Spinal cord (tissue), 10 donors: ENCODE measurements around the gene SLC7A9. TPM values are rescaled to one million over a fixed set of nuclear protein-coding genes. Genes with fewer than 3 reads are reported as not detected.
"Not testable (repeated sequence)": the region's sequence is repeated elsewhere in the genome, so short reads cannot be mapped to it uniquely, and the experiment has no call there.

ENCODE experiments used
- DNase-seq, 6 donors: peaks; one replicate each; pipeline versions ENCODE4 v3.0.0 to v3.0.0-alpha.2; 2013 to 2015; ENCODE audit warnings: low spot score in 6 of 6, low read depth in 4 of 6
- H3K27ac ChIP-seq: one replicate; pipeline ENCODE4 v1.5.1; 2013; ENCODE audit warnings: low read depth, low read length, control low read depth
- H3K27me3 ChIP-seq: one replicate; pipeline ENCODE4 v1.6.1; 2013; ENCODE audit warnings: low read length; ENCODE audit not compliant: control insufficient read depth, insufficient read depth
- H3K36me3 ChIP-seq: one replicate; pipeline ENCODE4 v1.6.1; 2013; ENCODE audit warnings: low read length; ENCODE audit not compliant: control insufficient read depth, insufficient read depth
- H3K4me1 ChIP-seq: one replicate; pipeline ENCODE4 v1.6.1; 2013; ENCODE audit warnings: low read length; ENCODE audit not compliant: control insufficient read depth, insufficient read depth
- H3K4me3 ChIP-seq: one replicate; pipeline ENCODE4 v1.5.1; 2013; ENCODE audit warnings: low read depth, low read length, control low read depth
- H3K9me3 ChIP-seq: one replicate; pipeline ENCODE4 v1.6.1; 2013; ENCODE audit warnings: low read length; ENCODE audit not compliant: control insufficient read depth, insufficient read depth
- WGBS: methylation state at CpG from one replicate; pipeline ENCODE4 v1.1.5; 2013; ENCODE audit warnings: missing lambda C conversion rate; ENCODE audit not compliant: insufficient coverage; 5-methylcytosine and 5-hydroxymethylcytosine counted together
- polyA plus RNA-seq, 2 donors: library from polyadenylated mRNA; unstranded; fragments of 120-200 nt; gene quantifications; one replicate each; pipeline ENCODE4 v1.2.1, GENCODE V29; 2013; ENCODE audit not compliant: insufficient read length in 2 of 2
- total RNA-seq, 2 donors: library from RNA; depleted of rRNA in 1 of 2; stranded (reverse); fragments of 120-200 nt in 1 of 2; fragments of >200 nt in 1 of 2; gene quantifications; one replicate each; pipeline versions ENCODE4 v1.2.3 to v1.2.4, GENCODE V29; 2013 to 2014
- donor health status: healthy.

Gene SLC7A9
- total and polyA plus RNA-seq, 4 donors = 0.50 to 3.4 (median 1.5) TPM

DNA sequence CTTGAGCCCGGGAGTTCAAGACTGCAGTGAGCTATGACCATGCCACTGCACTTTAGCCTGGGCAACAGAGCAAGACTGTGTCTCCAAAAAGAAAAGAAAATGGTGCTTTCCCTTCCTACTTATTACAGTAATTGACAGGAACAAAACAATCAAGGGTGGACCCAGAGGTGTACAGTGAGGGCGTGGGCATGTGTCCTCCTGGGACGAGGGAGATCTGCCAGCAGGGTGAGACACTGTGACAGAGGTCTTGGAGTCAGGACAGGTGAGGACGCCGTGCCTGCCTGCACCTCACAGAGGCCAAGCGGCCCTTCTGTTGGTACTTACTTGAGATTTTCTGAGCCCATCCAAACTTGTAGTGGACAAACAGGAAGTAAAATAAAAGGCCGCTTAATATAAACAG lies 36.7 kb downstream of the SLC7A9 start:
- not testable (repeated sequence) for H3K36me3 ChIP-seq, H3K27ac ChIP-seq, H3K4me1 ChIP-seq, H3K27me3 ChIP-seq, DNase-seq, H3K4me3 ChIP-seq, H3K9me3 ChIP-seq
- 95% methylated on average over 3 of the region's 7 CpGs for WGBS

DNA sequence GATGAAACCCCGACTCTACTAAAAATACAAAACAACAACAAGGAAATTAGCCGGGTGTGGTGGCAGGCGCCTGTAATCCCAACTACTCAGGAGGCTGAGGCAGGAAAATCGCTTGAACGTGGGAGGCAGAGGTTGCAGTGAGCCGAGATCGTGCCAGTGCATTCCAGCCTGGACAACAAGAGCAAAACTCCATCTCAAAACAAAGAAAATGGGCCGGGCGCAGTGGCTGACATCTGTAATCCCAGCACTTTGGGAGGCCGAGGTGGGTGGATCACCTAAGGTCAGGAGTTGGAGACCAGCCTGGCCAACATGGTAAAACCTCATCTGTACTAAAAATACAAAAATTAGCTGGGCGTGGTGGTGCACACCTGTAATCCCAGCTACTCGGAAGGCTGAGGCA lies 37.5 kb downstream of the SLC7A9 start:
- H3K36me3 ChIP-seq, H3K27ac ChIP-seq, H3K27me3 ChIP-seq, H3K4me1 ChIP-seq, H3K9me3 ChIP-seq, H3K4me3 ChIP-seq, DNase-seq: not testable (repeated sequence)
- WGBS = 98% methylated on average over 10 of the region's 12 CpGs

DNA sequence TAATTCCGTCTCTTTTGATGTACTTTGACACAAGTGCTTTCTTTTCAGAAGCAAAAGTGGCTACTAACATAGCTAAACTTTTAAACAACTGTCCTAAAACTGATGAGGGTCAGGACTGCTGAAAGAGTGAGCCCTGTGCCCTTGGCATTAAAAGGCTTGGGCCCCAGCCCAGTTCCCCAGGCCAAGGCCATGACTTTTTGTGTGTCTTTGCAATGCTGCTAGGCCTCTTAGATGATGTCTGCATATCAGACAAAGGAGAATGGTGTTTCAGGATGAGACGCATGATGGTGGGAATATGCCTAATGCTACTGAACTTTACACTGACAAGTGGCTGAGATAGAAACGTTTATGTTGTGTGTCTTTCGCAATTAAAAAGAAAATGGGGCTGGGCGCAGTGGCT lies 38.0 kb downstream of the SLC7A9 start:
- Histone ChIP-seq H3K4me1 (no peaks in the 10 kb centered on the region), H3K36me3 (peaks cover 6% of the 10 kb centered on the region), H3K27me3 (no peaks in the 10 kb centered on the region), H3K4me3 (no peak overlapping the region), H3K27ac (no peak overlapping the region), H3K9me3 (no peaks in the 10 kb centered on the region)
- WGBS = 100% methylated on average over 5 of the region's 5 CpGs
- DNase-seq = no peak

DNA sequence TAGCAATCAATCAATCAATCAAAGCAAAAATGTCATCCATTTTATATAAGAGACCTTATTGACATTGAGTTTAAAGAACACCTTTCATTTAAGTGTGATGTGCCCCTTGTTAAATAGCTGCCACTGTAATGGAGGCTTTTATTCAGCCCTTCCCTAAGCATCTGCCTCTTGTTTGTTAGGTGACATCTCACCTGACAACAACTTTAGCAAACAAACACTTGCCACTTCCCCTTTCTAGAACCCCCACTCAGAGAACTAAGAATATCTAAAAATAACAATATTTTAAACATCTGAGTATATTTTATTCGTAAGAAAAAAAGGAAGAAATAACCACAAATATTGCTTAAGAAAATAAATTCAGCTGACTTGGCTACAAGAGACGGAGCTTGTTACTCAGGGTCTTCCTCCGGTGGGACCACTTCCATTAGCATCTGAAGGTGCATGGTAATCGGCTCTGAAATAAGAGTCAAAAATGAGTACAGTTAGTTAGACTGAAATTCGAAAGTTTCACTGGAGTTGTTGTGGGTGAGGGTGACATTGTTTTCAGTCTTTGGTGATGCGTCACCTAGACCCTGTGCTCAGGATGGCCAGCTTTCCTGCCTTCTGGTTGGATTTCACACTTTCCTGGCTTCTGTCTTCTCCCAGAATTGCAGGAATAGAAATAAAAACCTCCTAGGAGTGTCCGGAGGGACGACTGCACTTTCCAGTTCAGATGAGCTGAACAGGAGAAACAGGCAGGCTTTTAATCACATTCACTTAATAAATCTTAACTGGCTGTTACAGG lies 39.1 kb downstream of the SLC7A9 start:
- no peaks in the 10 kb centered on the region for H3K9me3 ChIP-seq
- H3K27me3 ChIP-seq = no peaks in the 10 kb centered on the region
- WGBS = 96% methylated on average over 5 of the region's 8 CpGs
- H3K4me3 ChIP-seq = no peak overlapping the region
- no peaks in the 10 kb centered on the region for H3K4me1 ChIP-seq
- H3K36me3 ChIP-seq = peaks cover 6% of the 10 kb centered on the region
- no peak overlapping the region for H3K27ac ChIP-seq
- DNase-seq = no peak

DNA sequence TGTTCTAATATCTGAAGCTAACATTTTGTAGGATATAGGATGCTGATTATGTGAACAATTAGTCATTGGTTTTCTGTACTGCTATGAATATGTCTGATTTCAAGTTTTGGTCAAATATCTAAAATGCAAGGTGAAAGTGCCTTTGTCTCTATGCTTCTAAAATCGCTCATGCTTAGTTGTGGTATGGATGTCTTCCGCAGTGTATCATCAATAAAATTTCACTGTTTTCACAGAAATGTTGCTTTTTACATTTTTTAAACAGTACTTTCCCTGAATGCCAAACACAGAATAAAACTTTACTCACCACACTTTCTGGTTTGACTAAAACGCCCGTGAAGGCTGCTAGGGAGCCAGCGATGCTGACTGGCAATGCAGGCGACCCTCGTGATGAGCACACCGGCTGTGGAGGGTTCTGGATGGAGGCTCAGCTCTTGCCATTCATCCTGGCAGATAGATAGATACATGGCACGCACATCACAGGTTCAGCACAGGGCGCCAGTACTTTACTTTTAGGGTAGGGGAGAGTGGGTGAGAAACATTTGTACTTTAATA lies 40.1 kb downstream of the SLC7A9 start:
- WGBS = 92% methylated on average over 5 of the region's 10 CpGs
- DNase-seq = no peak

DNA sequence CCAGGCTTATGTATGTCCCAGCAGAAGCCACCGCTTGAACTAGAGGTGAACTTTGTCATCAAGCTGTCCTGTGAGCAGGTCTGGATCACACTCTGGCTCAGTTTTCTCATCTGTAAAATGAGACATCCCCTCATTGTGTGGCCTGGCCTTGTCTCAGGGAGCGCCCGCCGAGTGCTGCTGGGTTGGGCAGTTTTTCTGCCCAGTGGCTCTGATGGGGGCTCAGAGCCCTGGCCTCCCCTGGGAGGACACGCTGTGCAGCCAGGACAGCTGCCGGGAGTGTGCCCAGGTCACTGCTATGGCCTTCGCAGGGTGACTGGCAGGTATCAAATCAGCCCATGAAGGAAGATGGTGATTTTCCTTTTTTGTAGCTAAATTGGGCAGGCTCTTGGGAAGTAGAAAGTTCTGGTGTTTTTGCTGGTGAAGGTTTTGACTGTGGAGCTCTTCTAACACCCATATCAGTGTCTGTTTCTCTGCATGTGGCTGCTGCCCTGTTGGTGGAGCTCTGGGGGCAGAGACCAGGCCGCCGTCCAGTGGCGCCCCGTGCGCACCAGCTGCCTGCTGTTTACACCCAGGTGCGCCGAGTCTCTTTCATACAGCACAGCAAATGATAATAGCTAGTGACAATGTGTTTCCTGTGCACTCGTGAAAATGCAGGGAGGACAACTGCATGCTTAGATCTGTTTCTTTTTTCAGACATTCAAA lies 40.8 kb downstream of the SLC7A9 start:
- 85% methylated on average over 14 of the region's 15 CpGs for WGBS
- no peak for DNase-seq
- no peaks in the 10 kb centered on the region for H3K27me3 ChIP-seq
- no peaks in the 10 kb centered on the region for H3K9me3 ChIP-seq
- no peak overlapping the region for H3K4me3 ChIP-seq
- H3K4me1 ChIP-seq = peaks cover 13% of the 10 kb centered on the region
- H3K27ac ChIP-seq = no peak overlapping the region
- peaks cover 8% of the 10 kb centered on the region for H3K36me3 ChIP-seq

More for the DNA sequence above, 40.1 kb downstream of the SLC7A9 start:
- Histone ChIP-seq H3K4me1 (peaks cover 10% of the 10 kb centered on the region), H3K27me3 (no peaks in the 10 kb centered on the region), H3K27ac (no peak overlapping the region), H3K9me3 (no peaks in the 10 kb centered on the region), H3K36me3 (peaks cover 6% of the 10 kb centered on the region), H3K4me3 (no peak overlapping the region)

DNA sequence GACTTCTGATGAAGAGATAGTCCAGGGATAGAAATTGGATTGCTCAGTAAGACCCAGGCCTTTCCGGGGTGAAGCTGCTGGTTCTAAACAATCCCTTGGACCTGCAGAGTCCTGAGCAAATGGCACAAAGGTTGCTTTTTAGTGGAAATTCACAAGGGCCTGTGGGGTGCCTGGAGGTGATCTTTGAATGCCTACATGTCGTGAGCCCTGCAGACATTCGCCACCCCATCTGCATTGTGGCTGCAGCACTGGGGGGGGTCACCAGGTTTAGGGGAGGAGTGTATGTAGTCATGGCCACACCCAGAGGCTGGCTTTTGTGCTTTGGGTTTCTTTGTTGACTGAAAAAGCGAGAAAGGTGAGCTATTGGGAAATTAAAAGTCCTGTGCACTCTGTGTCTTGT lies 41.4 kb downstream of the SLC7A9 start:
- peaks cover 8% of the 10 kb centered on the region for H3K36me3 ChIP-seq
- H3K9me3 ChIP-seq = no peaks in the 10 kb centered on the region
- H3K27ac ChIP-seq = no peak overlapping the region
- 85% methylated on average over 4 of the region's 4 CpGs for WGBS
- H3K27me3 ChIP-seq = no peaks in the 10 kb centered on the region
- no peak overlapping the region for H3K4me3 ChIP-seq
- no peak for DNase-seq
- H3K4me1 ChIP-seq = peaks cover 13% of the 10 kb centered on the region

DNA sequence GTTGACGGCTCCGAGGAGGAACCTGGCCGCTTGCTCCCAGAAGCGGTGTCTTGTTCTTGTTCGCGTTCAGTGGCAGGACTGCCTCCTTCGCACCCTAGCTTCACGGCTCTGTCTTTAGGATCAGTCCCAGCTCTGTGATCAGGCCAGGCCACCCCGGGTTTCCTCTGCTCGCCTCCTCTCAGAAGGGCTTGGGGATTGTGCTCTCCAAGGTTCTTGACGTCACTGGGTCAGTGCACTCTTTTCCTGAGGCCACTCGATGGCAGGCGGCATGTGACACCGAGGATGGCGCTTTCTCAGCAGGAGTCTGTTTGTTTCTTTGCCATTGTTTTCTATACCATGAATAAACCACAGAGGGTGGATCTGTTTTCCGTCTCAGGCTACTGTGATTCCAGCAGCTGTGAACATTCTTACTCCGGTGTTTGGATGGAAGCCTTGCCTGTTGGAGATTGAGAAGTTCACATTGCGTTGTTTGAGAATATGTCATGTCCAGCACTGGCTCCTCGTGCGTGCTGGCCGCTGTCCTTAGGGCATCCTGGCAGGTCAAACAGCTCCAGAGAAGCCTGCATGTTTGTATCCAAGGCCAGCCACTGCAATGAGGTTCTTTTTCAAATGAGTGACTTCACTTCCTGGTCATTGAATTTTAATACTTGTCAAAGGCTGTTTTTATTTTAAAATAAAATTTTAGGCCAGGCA lies 44.5 kb downstream of the SLC7A9 start:
- peaks cover 8% of the 10 kb centered on the region for H3K36me3 ChIP-seq
- H3K27me3 ChIP-seq = no peaks in the 10 kb centered on the region
- no peak for DNase-seq
- H3K27ac ChIP-seq = no peak overlapping the region
- 41% methylated on average over 20 of the region's 21 CpGs for WGBS
- no peaks in the 10 kb centered on the region for H3K9me3 ChIP-seq
- H3K4me1 ChIP-seq = peaks cover 14% of the 10 kb centered on the region
- no peak overlapping the region for H3K4me3 ChIP-seq

DNA sequence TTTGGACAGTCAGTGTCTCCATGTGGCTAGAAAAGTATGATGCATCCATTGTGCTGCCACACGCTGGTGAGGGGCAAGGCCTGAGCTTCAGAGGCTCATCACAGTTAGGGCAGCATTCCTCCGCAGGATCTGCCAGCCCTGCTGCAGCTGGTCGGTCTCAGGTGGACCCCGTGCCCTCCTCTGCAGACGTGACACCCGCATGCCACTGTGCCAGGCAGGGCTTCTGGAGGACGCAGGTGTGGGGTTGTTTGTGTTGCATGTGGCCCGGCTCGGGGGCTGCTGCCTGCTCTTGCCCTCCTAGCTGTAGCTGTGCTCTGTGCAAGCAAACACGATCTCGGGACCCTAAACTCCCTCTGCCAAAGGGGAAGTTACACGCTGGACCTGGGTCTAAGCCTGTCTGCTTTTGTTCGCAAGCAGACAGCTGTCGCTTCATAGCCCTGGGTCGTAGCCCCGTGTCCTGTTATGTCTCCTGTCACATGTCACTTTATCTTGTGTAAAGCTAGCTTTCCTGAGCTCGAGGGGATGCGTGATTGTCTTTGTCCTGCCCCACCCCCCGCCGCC lies 45.3 kb downstream of the SLC7A9 start:
- Histone ChIP-seq H3K27me3 (no peaks in the 10 kb centered on the region), H3K9me3 (no peaks in the 10 kb centered on the region), H3K36me3 (peaks cover 8% of the 10 kb centered on the region), H3K27ac (no peak overlapping the region), H3K4me3 (no peak overlapping the region), H3K4me1 (peaks cover 16% of the 10 kb centered on the region)
- no peak for DNase-seq
- WGBS = 43% methylated on average over 16 of the region's 20 CpGs
